Measurements from ENCODE around the gene TBC1D22A.

The TBC1D22A gene

DNA sequence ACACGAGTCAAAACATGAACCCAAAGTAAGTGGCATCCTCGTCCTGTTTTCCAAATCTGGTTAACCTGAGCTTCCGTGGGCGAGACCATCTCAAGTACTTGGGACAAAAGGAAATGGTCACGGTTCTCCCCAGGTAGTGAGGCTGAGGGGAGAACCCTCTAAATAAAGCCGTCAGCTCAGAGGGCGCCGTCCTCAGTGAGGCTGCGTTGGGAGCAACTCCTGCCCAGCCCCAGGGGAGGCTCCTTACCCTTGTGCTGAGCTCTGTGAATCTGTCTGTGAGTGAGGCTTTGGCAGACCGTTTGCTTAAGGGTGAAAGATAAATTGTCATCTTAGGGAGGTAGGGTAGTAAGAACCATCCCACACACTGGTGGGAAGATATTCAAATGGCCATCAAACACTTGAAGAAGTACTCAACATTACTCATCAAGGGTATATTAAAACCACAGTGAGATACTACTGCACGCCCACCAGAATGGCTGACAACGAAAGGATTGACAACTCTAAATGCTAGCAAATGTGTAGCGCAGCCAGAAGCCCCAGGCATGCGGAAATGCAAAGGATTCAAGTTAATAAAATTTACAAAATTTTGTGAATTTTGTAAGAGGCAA, 321.0 kb downstream of the TBC1D22A start:
- no peak for DNase-seq (ENCODE audit: low spot score)

DNA sequence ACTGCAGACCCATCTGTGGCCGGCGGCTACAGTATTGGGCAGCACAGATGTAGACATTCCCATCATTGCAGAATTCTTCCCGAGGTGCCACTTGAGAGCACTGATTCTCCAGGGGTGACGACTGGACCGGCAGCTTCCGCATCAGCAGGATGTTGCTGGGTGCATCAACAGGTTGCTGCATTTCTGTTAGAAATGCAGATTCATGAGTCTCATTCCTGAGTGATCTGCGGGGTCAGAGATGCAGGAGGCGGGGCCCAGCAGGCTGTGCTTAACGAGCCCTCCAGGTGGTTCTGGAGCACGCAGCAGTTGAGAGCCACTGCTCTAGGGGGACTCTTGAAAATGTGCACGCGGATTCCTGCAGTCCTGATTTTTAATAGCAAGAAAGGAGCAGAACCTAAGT, 321.8 kb downstream of the TBC1D22A start:
- DNase-seq (ENCODE audit: low spot score), result no peak

DNA sequence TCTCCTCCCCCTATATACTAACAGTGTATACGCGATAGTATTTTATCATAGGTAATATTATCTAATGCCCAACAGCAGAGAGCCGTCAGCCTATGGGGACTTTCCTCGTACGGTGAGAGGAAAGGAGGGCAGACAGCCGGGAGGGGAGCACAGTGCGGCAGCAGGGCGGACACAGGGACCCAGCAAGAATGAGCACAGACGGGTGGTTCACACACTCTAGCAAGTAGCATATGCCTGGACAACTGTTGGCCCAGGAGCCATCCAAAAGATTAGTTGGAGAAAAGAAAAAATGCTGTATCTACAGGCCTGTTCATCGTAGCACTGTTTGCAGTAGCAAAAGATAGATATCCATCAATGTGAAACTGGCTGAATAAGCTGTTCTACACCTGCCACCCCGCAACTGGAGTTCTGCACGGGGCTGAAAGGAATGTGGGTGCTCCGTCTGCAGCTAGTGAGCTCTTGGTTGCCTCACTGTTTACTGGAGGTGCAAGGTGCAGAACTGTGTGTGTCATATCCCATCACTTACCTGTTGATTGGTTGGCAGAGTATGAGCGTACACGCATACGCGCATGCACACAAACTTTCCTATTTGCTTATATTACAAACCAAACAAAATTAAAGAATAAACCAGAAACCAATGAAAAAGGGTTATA, 324.3 kb downstream of the TBC1D22A start:
- DNase-seq (ENCODE audit: low spot score), result no peak

DNA sequence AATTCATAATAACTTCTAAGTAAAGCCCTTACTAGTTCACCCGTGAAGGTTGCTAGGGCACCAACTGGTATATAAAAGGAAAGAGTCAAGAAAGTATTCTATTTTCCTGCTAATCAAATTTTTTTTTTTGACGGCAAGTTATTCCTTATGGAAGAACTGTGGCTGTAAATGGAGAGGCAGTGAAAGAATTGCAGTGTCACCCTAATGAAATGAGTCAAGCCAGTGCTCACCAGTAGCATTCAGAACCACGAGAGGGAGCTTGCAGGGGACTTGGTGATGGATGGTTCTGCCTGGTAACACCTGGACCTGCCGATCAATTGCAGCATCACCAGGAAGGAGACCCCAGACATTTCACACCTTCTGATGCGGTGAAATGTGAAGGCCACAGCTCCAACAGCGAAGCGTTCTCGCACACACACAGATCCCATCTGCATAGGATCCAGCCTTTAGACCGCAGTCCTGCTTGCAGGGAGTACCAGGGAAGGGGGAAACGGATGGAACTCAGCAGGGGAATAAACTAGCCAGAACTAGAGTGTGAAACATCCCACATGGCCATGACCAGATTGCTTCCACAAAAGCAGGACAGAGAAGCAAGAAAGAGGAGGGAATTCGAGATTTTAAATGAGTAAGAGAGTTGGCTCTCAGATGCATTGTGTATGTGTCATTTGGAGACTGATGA, 326.2 kb downstream of the TBC1D22A start:
- no peak for DNase-seq (ENCODE audit: low spot score)

DNA sequence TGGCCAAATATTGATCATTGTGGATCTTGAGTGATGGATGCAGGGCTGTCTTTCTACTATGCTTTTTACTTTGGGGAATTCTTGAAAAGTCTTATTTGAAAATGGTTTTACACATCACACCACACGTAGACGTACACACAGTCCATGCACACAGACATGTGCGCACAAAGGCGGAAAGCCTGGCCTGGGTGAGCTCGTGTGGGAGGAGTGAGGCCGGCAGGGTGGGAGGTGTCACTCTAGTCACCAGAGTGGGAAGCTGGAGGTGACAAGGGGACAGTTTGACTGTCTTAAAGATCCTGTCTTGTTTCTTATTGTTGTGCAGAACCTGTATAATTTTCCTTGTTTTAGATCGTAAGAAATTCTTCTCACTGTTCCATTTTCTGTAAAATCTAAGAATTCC, 326.9 kb downstream of the TBC1D22A start:
- DNase-seq (ENCODE audit: low spot score), result no peak

DNA sequence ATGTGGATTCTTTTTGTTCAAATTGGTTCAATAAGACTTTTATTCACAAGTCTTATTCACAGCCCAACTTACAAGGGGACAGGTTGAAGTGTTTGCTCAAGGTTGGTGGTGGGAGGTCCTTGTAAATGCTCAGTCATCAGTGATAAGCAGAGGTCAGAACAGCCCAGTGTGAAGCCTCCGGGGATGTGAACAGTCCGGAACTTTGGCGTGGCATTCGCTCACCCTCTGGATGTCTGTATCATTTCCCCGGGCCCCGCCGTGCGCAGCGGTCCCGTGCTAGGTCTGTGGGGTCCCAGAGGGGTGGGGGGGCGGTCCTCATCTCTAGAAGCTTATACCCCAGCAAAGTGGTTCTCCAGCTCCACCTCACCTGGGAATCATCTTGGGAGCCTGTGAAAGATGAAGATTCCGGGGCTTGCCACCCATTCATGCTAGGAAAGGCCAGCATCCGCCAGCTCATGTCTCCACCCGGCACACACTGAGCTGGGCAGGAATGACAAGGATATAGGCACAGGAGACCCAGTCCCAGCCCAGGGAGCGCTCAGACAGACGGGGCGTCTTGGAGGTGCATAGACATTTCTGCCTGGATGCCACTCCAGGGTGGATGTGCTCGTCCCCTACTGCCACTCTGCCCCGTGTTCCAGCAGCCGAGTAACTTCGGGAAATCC, 327.5 kb downstream of the TBC1D22A start:
- DNase-seq (ENCODE audit: low spot score), result no peak

DNA sequence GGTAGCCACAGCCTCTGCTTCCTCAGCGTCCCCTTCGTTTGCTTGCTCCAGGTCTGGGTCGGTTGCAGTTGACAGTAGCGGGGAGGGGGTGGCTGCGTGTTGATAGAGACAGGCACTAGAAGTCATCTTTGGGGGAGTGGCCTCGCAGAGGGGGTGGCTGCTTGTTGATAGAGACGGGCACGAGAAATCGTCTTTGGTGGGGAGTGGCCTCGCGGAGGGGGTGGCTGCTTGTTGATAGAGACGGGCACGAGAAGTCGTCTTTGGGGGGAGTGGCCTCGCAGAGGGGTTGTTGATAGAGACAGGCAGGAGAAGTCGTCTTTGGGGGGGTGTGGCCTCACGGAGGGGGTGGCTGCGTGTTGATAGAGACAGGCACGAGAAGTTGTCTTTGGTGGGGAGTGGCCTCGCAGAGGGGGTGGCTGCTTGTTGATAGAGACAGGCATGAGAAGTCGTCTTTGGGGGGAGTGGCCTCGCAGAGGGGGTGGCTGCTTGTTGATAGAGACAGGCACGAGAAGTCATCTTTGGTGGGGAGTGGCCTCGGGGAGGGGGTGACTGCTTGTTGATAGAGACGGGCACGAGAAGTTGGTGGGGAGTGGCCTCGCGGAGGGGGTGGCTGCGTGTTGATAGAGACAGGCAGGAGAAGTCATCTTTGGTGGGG, 328.3 kb downstream of the TBC1D22A start:
- DNase-seq (ENCODE audit: low spot score), result no peak

DNA sequence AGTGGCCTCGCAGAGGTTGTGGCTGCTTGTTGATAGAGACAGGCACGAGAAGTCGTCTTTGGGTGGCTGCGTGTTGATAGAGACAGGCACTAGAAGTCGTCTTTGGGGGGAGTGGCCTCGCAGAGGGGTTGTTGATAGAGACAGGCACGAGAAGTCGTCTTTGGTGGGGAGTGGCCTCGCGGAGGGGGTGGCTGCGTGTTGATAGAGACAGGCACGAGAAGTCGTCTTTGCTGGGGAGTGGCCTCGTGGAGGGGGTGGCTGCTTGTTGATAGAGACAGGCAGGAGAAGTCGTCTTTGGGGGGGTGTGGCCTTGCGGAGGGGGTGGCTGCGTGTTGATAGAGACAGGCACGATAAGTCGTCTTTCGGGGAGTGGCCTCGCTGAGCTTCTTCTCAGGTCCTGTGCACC, 328.8 kb downstream of the TBC1D22A start:
- no peak for DNase-seq (ENCODE audit: low spot score)

DNA sequence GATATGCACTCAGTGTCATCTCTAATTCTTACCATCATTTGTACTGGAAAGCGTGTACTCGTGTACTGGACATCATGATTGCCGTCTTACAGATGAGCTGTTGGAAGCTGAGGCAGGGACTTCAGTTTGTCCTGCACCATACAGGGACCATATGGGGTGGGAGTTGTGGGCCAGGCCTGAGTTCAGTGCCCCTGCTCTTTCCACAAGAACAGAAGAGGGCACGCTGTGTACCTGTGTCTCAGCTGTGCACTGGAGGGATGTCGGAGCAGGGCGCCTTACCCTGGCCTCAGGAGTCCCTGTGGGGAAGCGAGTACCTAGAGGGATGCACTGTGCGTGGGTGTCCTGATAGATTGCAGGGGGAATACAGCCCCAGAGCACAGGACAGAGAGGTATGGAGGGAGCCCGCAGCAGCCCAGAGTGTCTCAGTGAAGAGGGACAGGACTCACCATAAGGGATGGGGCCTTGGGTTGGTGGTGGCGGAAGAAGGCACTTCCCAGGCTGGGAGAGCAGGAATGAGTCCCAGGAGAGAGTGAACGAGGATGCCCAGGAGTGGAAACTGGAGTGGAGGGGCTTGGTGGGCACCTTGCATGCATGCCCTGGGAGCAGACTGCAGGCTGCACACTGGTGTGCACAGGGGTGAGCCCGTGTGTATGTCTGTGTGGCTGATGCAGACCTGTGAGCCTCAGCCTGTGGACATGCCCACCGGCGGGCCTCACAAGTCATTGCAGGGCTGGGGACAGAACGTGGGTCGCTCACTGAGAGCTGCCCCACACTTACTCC, 329.7 kb downstream of the TBC1D22A start:
- no peak for DNase-seq (ENCODE audit: low spot score)

DNA sequence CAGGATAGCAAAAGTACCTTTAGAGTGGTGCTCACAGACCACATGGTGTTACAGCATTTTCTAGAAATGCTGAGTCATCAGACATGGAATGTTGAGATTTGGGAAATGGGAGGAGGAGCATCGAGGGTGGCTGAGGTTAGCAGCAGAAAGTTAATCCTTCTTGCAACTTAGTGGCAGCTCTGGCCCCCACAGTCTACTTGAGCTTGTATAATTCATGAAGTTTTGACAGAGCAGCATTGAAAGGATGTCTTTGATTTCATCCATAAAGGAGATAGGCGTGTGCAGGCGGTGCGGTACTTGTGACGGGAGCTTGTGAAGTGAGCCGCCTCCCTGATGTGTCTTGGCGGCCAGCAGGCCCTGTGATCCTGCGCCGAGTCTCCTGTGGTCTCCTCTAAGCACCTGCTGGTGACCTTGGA, 330.5 kb downstream of the TBC1D22A start:
- no peak for DNase-seq (ENCODE audit: low spot score)

DNA sequence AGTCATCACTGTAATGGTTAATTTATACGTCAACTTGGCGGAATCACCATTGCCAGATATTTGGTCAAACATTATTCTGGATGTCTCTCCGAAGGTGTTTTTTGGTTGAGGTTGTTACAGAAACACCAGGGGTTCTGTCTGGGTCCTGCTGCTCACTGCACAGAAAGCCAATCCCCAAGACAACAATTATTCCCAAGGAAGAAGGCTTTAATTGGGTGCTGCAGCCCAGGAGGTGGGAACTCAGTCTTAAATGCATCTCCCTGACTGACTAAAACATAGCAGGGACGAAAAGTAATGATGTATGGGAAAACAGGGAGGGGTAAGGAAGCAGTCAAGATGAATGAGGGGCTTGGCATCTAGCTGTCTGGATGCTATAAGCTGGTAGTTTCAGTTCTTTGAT, 331.3 kb downstream of the TBC1D22A start:
- no peak for DNase-seq (ENCODE audit: low spot score)

DNA sequence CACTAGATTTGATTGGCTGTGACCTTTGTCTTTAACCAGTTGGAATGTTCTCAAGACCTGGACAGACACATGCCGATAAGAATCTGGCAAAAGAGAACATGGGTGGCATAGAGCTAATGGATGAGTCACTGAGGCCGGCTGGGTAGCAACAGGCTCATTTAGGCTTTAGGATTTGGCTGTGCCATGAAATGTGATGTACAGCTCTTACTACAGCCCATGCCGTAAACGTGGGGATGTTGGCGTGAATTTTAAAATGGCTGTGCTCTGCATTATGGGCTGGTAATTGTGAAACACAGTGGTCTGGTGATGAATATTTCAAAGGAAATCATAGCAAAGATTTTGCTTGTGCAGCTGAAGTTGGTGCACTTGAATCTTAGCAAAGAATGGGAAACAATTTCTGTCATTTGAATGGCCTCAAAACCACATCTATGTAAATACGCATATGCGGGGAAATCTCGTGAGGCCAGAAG, 332.4 kb downstream of the TBC1D22A start:
- DNase-seq (ENCODE audit: low spot score), result no peak

DNA sequence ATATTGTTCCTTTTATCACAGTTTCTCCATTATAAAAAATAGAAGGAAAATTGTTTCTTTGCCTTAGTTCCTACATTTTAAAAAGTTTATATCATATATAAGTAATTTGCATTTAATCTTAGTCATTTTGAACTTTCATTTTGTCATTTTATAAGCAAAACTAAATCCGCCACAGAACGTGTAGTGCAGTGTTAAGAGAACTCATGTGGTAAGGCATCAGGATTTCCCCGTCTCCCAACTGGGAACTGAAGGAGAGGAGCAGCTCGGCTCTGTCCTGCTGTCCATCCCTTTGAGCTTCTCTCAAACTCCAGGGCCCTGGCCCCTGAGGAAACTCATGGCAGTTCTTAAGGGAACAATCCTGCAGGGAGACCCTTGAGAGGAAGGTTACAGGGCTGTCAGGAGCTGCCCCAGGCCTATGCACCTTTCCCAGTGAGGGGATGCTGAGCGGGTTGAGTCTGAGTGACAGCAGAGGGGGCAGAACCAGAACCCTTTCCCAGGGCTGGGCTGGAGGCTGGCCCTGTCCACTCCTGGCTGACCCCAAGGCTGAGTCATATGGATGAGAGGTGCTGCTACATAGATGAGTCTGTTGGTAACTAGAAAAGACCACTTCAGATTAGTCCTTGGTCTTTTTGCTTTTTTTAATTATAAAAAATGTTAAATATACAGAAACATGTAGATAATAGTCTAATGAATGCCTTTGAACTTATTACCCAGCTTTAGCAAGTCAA, 333.1 kb downstream of the TBC1D22A start:
- no peak for DNase-seq (ENCODE audit: low spot score)

DNA sequence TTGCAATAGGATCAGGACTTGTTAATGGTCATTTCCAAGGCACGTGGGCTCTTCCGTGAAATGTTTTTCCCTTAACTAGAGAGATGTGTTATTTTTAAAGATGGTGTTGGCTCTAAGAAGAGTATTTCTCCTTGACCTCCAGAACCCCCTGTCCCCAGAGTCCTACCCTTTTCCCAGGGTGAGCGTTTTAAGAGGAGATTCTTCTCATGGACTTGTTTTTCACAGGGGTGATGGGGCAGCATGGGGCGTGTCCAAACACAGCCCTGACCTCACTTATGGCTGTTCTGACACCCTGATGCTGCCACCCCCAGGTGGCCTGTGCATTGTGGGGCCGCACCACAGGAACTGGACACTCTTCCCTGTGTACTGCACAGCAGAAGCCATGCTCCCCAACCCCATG, 335.7 kb downstream of the TBC1D22A start:
- DNase-seq (ENCODE audit: low spot score), result no peak

DNA sequence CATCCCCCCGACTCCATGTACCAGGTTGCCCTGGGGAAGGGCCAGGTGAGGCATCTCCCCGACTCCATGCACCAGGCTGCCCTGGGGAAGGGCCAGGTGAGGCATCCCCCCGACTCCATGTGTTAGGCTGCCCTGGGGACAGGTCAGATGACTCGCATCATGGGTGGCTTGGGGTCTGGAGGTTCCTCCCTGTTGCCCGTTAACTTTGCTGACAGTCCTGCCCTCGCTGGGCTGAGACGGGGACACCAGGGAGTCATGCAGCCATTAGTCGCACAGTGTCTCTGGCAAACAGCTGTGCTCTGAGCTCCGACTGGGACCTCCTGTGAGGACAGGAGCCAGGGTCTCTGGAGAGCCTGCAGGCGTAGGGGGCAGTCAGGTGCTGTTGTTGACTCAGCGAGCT, 336.1 kb downstream of the TBC1D22A start:
- DNase-seq (ENCODE audit: low spot score), result no peak

DNA sequence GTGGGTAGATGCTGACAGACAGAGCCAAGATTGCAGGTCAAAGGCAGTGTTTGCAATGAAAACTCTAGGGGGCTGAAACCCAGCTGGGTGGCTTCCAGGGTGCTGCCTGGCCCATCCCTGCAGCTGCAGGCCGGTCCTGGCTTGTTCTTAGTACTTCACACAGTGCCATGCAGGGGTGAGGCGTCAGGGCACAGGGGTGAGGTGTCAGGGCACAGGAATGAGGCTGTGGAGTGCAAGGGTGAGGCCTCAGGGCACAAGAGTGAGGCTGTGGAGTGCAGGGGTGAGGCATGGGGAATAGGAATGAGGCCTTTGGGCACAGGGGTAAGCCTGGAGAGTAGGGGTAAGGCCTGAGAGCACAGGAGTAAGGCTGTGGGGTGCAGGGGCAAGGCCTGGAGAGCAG, 337.6 kb downstream of the TBC1D22A start:
- DNase-seq (ENCODE audit: low spot score), result no peak

DNA sequence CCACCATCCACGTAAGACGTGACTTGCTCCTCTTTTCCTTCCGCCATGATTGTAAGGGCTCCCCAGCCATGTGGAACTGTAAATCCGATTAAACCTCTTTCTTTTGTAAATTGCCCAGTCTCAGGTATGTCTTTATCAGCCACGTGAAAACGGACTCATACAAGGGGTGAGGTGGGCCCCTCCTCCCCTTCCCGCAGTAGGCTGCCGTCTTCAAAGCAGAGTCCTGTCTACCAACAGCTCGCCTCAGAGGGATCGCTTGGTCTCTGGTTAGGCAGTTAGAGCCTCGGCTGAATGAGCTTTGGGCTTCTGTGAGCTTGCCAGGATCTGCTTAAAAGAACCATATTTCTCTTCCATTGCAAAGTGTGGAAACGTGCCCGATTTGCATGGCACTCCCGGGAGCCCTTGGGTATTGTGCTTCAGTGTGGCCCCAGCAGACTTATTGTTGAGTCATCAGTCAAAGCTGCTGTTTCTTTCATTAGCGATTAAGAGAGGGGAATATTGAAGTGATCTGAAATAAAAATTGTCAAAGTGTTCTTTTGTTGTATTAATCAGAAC, 338.3 kb downstream of the TBC1D22A start:
- no peak for DNase-seq (ENCODE audit: low spot score)

DNA sequence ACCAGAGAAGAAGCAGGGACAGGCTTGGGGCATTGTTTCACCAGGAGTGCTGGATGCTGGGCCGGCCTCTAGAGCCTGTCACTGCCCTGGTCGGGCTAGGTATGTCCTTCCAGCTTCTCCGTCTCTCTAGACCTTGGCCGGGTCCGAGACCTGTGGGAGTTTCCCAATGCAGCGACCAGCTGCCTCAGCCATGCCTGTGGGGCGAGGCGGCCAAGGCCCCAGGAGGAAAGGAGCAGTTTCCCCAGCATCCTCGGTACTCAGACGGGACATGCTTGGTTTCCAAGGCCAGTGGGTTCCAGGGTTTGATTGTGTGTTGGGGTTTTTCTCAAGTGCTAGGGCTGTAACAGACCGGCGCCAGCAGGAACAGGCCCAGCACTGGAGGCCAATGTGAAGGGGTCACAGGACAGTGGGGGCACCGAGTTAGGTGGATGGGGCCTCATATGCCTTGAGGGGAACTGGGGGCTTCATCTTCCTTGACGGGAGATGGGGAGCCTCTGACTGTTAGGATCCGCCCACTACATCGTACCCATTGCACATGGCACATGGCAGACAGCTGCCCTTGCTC, 339.0 kb downstream of the TBC1D22A start:
- no peak for DNase-seq (ENCODE audit: low spot score)

DNA sequence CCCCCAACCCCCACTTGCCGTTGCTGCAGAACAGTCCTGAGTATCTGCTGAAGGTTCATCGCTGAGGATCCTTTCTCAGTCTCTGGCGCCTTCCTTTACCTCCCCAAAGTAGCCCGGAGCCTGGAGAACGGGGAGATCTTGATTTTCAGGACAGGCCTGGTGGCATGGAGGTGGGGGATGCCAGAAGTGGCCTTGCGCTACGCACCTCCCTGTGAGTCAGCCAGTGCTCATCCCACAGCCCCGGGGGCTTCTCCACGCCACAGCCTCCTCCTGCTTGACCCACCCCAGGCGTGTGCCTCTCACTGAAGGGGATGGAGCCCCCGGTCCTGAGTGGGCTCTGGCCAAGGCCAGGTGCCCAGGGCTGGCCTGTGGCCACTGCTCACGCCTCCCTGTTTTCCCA, 339.6 kb downstream of the TBC1D22A start:
- no peak for DNase-seq (ENCODE audit: low spot score)

DNA sequence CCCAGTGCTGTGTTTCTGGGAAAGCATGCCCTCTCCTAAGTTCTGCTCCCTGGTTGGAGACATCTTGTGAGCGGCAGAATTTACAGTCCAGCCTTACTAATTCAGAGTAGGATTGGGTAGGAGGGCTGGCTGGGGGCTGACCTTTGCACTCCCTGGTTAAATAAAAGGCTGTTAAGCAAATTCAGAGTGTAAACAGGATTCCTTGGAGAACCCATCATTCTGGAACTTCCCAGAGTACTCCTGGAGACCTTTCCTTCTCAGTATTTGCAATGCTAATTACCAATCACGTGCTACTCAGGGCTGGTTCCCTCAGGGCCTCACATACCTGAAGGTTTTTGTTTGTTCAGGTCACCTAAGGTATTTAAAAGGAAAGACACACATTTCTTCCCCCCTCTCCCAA, 340.2 kb downstream of the TBC1D22A start:
- no peak for DNase-seq (ENCODE audit: low spot score)

Data from kidney capillary endothelial cell (primary cell).